ENCODE data around the gene RBM12.

DNA sequence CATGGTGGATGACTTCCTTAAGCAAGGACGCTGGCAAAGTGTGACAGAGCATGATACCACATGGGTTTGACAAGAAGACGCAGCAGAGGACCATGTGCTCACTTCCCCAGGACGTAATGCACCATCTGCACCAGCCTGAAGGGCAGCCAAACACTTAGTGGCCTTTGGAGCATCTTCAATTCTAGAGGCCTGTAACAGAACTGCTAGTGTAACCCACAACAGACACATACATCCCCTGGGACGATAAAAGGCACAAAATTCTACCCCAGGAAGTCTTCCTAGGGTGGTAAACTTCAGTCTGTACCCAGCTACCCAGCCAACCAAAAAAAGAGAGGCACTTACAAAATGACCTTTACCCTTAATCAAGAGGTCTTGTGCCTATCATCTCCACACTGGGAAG, 9.2 kb upstream of the RBM12 start:
- TF ChIP-seq, protein P1, sequence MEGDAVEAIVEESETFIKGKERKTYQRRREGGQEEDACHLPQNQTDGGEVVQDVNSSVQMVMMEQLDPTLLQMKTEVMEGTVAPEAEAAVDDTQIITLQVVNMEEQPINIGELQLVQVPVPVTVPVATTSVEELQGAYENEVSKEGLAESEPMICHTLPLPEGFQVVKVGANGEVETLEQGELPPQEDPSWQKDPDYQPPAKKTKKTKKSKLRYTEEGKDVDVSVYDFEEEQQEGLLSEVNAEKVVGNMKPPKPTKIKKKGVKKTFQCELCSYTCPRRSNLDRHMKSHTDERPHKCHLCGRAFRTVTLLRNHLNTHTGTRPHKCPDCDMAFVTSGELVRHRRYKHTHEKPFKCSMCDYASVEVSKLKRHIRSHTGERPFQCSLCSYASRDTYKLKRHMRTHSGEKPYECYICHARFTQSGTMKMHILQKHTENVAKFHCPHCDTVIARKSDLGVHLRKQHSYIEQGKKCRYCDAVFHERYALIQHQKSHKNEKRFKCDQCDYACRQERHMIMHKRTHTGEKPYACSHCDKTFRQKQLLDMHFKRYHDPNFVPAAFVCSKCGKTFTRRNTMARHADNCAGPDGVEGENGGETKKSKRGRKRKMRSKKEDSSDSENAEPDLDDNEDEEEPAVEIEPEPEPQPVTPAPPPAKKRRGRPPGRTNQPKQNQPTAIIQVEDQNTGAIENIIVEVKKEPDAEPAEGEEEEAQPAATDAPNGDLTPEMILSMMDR (IDR thresholded peaks at IDR 0.05): no peak
- TF ChIP-seq NFYB (CRISPR knock-in tag; conservative IDR thresholded peaks at IDR 0.05; ENCODE audit: low read depth) (no peak), CREB1 (CRISPR knock-in tag; IDR thresholded peaks at IDR 0.05) (no peak)
- TF ChIP-seq, protein P2, sequence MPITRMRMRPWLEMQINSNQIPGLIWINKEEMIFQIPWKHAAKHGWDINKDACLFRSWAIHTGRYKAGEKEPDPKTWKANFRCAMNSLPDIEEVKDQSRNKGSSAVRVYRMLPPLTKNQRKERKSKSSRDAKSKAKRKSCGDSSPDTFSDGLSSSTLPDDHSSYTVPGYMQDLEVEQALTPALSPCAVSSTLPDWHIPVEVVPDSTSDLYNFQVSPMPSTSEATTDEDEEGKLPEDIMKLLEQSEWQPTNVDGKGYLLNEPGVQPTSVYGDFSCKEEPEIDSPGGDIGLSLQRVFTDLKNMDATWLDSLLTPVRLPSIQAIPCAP (CRISPR knock-in tag; IDR thresholded peaks at IDR 0.05): no peak
- TF ChIP-seq, protein P3, sequence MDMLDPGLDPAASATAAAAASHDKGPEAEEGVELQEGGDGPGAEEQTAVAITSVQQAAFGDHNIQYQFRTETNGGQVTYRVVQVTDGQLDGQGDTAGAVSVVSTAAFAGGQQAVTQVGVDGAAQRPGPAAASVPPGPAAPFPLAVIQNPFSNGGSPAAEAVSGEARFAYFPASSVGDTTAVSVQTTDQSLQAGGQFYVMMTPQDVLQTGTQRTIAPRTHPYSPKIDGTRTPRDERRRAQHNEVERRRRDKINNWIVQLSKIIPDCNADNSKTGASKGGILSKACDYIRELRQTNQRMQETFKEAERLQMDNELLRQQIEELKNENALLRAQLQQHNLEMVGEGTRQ (CRISPR knock-in tag; IDR thresholded peaks at IDR 0.05): no peak
